Measurements from ENCODE around the gene PICALM.
A peak's percentile ranks its signal among the peaks of the same experiment; 100 is the strongest.
"Not testable (repeated sequence)": the region's sequence is repeated elsewhere in the genome, so short reads cannot be mapped to it uniquely, and the experiment has no call there.

Gene PICALM

GRCh38 chr11:86068951-86069407 is at the start of gene PICALM:
PICALM (minus strand) TSS chr11:86069084; CDS start chr11:86068780, 304 bp downstream.
- DNase-seq = peak; percentile 100

- no peak for DNase-seq
Observed at GRCh38 chr11:86118253-86118652, 49.4 kb upstream of the PICALM start.

- DNase-seq = no peak
Observed at GRCh38 chr11:86117712-86118063, 48.8 kb upstream of the PICALM start.

- peak; percentile 46 for DNase-seq
Observed at GRCh38 chr11:86117001-86117711, 48.3 kb upstream of the PICALM start.

GRCh38 chr11:86116386-86116726 is 47.5 kb upstream of the PICALM start:
- peak; percentile 58 for DNase-seq

GRCh38 chr11:86115542-86116385 is 46.9 kb upstream of the PICALM start:
- no peak for DNase-seq

GRCh38 chr11:86108890-86109638 is 40.2 kb upstream of the PICALM start:
- DNase-seq = no peak

- no peak for DNase-seq
Observed at GRCh38 chr11:86108191-86108590, 39.3 kb upstream of the PICALM start.

GRCh38 chr11:86106916-86107315 is 38.0 kb upstream of the PICALM start:
- DNase-seq = no peak

GRCh38 chr11:86106031-86106430 is 37.1 kb upstream of the PICALM start:
- not testable (repeated sequence) for DNase-seq

- DNase-seq = not testable (repeated sequence)
Observed at GRCh38 chr11:86105601-86106000, 36.7 kb upstream of the PICALM start.

GRCh38 chr11:86103808-86104207 is 34.9 kb upstream of the PICALM start:
- DNase-seq = no peak

GRCh38 chr11:86101941-86102407 is 33.1 kb upstream of the PICALM start:
- no peak for DNase-seq

GRCh38 chr11:86101493-86101892 is 32.6 kb upstream of the PICALM start:
- DNase-seq = no peak

- DNase-seq = peak; percentile 25
Observed at GRCh38 chr11:86099874-86100273, 31.0 kb upstream of the PICALM start.

- DNase-seq = no peak
Observed at GRCh38 chr11:86097980-86098379, 29.1 kb upstream of the PICALM start.

- no peak for DNase-seq
Observed at GRCh38 chr11:86091566-86091965, 22.7 kb upstream of the PICALM start.

GRCh38 chr11:86091086-86091485 is 22.2 kb upstream of the PICALM start:
- DNase-seq = no peak

- DNase-seq = no peak
Observed at GRCh38 chr11:86089659-86090058, 20.8 kb upstream of the PICALM start.

GRCh38 chr11:86087688-86088087 is 18.8 kb upstream of the PICALM start:
- not testable (repeated sequence) for DNase-seq

- DNase-seq = no peak
Observed at GRCh38 chr11:86087256-86087655, 18.4 kb upstream of the PICALM start.

- no peak for DNase-seq
Observed at GRCh38 chr11:86081455-86081854, 12.6 kb upstream of the PICALM start.

GRCh38 chr11:86079421-86079820 is 10.5 kb upstream of the PICALM start:
- DNase-seq = no peak

Measured in suppressor macrophage treated with lipopolysaccharide for 4 hours (primary cell).